HG02763 (cell line): ENCODE measurements around the gene ZNF467.

Experiments
- ATAC-seq: cut with Tn5 transposase; IDR thresholded peaks from one replicate; pipeline ENCODE4 v1.9.1; 2021; ENCODE audit warnings: mild to moderate bottlenecking, moderate library complexity; ENCODE audit not compliant: unreplicated experiment

ZNF467 gene, protein sequence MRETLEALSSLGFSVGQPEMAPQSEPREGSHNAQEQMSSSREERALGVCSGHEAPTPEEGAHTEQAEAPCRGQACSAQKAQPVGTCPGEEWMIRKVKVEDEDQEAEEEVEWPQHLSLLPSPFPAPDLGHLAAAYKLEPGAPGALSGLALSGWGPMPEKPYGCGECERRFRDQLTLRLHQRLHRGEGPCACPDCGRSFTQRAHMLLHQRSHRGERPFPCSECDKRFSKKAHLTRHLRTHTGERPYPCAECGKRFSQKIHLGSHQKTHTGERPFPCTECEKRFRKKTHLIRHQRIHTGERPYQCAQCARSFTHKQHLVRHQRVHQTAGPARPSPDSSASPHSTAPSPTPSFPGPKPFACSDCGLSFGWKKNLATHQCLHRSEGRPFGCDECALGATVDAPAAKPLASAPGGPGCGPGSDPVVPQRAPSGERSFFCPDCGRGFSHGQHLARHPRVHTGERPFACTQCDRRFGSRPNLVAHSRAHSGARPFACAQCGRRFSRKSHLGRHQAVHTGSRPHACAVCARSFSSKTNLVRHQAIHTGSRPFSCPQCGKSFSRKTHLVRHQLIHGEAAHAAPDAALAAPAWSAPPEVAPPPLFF

DNA sequence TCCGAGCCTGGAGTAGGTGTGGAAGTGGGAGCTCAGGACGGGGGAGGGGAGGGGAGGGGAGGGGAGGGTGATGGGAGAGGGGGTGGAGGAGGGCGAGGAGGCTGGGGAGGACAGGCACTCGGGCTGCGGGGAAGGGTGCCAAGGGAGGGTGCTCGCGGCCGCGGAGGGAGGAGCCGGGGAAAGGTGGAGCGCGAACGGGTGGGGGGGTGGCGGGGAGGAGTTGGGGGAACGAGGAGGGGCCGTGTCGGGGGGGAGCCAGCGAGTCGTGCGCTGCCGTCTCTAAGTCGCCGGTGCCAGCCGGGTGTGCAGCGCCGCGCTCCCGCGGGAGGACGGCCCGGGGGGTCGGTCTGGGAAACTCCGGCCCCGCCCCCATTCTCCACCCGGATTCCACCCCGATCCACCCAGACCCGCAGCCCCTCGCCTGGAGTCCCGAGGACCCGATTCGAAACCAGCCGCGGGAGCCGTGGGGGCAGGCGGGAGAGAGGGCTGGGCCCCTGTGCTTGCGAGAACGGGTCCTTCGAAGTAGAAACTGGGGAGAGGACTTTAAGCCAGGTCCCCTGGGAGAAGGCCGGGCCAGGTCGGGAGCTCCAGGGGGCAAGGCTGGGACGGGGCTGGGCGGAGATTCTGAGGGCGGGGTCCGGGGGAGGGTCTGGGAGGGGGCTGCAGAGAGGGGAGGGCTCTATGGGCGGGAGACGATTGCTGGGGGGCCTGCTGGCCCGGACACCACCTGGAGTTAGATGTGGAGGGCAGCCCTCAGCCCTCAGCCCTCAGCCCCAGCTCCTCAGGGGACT lies at the start of gene ZNF467:
Gene ZNF467 (minus strand): TSS at position 143 of the 791 bp plus-strand sequence. CDS start 2,556 bp downstream, outside the sequence.
- ATAC-seq: no peak

DNA sequence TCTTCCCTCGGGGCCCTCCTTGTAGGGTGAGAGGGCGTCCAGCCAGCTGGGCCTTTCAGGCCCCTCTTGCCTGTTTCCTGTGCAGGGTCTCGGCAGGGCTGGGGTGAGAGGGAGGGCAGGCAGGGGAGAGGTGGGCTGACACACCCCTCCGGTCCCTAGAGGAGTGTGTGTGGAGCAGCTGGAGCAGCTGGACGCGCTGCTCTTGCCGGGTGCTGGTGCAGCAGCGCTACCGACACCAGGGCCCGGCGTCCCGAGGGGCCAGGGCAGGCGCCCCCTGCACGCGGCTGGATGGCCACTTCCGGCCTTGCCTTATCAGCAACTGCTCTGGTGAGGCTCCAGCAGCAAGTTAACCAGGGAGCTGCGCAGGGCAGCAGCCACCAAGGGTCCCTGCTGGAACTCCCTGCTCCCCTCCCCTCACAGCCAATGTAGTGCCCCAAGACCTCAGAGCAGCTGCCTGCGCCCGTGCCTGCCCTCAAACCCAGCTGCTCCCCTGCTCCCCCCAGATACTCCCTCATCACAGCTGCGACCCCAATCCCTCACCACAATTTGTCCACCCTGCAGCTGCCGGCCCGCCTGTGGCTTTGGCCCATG lies 49.1 kb upstream of the ZNF467 start:
- ATAC-seq: no peak

DNA sequence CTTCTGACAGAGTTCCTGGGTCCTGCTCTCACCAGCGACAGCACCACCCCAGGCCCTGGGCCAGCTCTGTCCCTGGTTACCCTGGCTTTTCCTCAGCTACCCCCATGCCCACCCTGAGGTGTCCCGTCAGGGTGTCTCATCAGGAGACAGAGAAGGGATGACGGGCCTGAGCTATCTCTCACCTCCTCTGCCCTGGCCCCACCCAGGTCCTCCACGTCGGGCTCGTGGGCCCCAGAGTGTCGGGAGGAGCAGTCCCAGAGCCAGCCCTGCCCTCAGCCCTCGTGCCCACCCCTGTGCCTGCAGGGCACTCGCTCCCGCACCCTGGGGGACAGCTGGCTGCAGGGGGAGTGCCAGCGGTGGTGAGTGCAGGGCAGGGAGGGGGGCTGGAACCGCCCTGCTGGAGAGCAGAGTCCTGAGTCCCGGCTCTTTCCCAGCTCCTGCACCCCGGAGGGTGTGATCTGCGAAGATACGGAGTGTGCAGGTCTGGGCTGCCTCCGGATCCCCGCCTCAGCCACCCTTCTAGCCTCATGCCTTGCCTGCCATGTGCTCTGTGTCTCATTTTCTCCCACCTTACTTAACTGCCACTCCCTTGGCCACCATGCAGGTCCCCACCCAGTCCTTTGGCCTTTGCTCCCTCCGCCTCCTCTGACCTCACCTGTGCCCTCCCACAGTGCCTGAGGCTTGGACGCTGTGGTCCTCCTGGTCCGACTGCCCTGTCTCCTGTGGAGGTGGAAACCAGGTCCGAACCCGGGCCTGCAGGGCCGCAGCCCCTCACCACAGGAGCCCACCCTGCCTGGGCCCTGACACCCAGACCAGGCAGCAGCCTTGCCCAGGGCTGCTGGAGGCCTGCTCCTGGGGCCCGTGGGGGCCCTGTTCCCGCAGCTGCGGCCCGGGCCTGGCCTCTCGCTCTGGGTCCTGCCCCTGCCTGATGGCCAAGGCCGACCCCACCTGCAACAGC lies 48.1 kb upstream of the ZNF467 start:
- no peak for ATAC-seq

DNA sequence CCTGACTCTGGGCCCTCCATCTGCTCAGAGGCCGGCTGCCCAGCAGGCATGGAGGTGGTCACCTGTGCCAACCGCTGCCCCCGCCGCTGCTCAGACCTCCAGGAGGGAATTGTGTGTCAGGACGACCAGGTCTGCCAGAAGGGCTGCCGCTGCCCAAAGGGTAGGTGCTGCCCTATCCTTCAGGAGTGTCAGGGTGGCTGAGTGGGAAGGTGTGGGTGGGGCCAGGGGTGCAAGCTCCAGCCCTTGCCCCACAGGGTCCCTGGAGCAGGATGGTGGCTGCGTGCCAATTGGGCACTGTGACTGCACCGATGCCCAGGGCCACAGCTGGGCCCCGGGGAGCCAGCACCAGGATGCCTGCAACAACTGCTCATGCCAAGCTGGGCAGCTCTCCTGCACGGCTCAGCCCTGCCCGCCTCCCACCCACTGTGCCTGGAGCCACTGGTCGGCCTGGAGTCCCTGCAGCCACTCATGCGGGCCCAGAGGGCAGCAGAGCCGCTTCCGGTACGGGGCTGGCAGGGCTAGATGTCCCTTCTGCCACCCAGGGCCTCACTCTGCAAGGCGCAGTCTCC lies 47.3 kb upstream of the ZNF467 start:
- no peak for ATAC-seq

DNA sequence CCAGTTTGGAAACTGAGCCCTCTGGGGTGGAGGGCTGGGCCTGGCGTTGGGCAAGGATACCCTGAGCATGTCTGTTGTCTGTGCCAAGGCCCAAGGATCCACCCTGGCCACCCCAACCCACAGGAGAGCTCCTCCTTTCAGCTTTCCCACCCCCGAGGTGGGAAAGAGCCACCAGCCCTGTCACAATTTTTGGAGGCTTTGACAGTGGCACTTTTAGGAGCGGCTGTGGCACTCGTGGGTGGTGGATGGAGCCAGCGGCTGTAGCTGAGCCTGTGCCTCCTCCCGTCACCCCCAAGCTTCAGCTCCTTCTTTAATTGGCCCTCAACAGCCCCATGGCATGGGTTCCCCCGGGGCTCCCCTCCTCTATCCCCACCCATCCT lies 46.6 kb upstream of the ZNF467 start:
- ATAC-seq: no peak

DNA sequence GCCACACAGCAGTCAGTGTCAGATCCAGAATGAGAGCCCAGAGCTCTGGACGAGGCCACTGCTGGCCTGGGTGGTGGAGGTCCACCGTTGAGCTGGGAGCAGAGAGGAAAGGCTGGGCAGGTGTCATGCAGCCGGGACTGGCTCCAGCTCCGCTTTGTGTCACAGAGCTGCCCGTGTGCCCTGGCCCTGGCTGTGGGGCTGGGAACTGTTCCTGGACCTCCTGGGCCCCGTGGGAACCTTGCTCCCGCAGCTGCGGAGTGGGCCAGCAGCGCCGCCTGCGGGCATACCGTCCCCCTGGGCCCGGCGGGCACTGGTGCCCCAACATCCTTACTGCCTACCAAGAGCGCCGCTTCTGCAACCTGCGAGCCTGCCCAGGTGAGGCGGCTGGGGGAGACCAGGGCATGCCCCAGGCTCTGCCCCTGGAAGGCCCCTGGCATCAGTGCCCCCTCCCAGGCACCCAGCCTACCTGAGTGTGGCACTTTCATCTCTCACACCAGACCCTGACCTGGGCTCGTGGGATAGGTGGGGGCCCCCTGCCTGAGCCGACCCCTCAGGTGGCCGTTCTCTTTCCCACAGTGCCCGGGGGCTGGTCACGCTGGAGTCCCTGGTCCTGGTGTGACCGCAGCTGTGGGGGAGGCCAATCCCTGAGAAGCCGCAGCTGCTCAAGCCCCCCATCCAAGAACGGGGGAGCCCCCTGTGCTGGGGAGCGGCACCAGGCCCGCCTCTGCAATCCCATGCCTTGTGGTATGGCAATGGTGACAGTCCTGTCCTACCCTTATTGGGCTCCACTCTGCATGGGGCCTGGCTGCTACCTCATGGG lies 46.0 kb upstream of the ZNF467 start:
- no peak for ATAC-seq

DNA sequence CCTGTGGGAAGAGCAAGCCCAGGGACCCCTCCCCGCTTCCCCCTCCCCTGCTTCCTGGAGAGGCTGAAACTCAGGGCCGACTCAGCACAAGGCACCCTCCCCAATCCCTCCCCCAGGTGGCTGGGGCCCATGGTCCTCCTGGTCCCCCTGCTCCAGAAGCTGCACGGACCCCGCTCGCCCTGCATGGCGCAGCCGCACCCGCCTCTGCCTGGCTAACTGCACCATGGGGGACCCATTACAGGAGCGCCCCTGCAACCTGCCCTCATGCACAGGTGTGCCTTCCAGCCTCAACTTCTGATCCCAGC lies 45.1 kb upstream of the ZNF467 start:
- no peak for ATAC-seq

DNA sequence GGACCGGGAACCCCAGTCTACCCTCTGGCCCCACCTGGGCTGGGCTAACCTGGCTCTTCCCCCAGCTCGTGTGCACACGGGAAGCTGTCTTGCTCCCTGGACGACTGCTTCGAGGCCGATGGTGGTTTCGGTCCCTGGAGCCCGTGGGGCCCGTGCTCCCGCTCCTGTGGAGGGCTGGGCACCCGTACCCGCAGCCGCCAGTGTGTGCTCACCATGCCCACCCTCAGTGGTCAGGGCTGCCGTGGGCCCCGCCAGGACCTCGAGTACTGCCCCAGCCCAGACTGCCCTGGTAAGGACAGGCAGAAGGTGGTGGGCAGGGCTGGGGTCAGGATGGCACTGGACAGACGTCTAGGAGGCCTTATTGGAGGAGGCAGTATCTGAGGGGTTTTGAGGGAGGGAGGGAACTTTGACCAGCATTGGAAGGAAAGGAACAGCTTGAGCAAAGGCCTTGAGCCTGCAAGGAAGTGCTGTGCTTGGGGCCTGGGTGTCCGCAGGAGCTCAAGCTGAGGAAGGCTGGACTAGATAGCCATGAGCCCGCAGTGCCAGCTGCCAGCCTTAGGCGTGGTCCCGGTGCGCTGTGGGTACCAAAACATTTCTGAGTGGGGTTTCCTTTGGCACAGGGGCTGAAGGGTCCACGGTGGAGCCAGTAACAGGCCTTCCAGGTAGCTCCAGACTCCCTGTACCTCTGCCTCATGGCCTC lies 44.6 kb upstream of the ZNF467 start:
- no peak for ATAC-seq

DNA sequence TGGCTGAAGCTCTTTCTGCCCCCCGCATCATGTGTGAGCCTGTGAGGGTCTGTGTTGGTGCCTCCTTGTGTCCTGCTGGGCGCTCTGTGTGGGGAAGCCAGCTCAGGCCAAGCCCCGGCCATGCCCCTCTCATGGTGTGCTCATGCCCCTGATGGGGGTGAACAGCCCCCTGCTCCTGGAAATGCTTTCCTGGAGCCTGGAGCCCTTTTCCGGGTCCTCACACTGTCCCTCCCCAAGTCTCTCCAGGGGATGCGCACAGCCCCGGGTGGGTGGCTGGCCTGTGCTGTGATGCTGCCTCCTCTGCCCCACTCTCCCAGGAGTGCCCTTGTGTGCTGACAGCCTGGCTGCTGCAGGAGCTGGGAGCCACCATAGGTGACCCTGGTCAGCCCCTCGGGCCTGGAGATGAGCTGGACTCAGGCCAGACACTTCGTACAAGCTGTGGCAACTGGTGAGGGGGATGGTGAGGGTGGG lies 43.9 kb upstream of the ZNF467 start:
- no peak for ATAC-seq

DNA sequence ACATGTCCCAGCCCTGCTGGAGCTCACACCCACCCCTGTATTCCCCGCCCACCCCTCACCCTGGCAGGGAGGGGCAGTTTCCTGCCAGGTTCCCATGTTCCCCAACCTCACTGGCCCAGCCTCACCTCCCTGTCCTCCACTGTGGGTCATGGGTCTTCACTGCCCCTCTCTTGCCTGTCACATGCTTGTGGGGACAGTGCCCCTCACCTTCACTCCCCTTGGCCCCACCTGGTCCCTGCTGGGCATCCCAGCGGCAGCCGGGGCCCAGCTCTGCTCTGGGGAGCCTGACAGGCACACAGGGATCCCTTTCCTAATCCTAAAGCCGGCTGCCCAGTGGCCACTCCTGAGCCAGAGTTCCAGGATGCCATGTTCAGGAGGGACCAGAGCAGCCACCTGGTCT lies 43.4 kb upstream of the ZNF467 start:
- no peak for ATAC-seq

DNA sequence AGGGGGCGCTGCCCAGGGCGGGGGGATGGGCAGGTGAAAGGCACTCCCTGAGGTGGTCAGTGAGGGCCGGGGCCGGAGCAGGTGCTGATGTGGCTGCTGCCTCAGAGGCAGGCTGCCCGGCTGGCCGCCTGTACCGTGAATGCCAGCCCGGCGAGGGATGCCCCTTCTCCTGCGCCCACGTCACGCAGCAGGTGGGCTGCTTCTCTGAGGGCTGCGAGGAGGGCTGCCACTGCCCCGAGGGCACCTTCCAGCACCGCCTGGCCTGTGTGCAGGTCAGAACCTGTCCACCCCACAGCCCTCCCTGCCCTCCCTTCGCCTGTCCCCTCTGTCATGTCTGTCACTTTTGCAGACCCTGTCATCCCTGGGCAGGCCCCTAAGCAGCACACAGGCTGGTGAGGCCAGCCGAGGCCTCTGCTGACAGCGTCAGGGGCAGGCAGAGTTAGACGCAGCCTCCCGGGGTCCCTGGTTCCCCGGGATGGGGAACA lies 42.9 kb upstream of the ZNF467 start:
- no peak for ATAC-seq

DNA sequence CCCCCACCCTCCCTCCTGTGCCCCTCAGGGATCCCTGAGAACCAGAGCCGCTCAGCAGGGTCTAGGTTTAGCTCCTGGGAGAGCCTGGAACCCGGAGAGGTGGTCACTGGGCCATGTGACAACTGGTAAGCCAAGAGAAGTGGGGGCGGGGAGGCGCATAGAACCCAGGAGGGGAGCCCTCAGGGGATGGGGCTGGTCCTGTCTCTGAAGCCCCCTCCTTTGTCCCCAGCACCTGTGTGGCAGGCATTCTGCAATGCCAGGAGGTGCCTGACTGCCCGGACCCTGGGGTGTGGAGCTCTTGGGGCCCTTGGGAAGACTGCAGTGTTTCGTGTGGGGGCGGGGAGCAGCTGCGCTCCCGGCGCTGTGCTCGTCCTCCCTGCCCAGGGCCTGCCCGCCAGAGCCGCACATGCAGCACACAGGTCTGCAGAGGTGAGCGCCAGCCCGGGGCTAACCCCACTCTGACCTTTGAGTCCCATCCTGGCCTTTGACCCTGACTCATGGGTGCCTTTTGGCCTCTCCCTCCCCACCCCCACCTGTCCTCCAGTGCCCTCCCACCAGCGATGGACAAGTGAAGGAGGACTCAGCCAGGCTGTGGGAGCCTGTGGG lies 42.4 kb upstream of the ZNF467 start:
- ATAC-seq: no peak

DNA sequence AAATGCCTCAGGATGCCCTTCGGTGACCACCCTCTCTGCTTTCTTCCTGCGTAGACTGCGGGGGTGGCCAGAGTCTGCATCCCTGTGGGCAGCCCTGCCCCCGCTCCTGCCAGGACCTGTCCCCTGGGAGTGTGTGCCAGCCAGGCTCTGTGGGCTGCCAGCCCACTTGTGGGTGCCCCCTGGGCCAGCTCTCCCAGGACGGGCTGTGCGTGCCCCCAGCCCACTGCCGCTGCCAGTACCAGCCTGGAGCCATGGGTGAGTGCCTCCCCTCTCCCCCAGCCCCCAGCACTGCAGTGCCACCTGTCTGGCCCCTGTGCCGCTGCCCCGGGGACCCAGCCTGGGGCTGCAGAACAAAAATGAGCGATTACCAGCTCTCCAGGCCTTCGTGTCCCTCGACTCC lies 41.7 kb upstream of the ZNF467 start:
- no peak for ATAC-seq

DNA sequence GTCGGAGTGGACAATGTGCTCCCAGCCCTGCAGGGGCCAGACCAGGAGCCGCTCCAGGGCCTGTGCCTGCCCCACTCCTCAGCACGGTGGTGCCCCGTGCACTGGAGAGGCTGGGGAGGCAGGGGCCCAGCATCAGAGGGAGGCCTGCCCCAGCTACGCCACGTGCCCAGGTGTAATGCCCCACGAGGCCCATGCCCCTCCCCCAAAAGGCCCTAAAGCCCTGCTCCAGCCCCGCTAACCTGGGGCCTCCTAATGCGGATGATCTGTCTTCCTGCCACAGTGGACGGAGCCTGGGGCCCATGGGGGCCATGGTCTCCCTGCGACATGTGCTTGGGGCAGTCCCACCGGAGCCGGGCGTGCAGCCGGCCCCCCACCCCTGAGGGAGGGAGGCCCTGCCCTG lies 41.1 kb upstream of the ZNF467 start:
- no peak for ATAC-seq

DNA sequence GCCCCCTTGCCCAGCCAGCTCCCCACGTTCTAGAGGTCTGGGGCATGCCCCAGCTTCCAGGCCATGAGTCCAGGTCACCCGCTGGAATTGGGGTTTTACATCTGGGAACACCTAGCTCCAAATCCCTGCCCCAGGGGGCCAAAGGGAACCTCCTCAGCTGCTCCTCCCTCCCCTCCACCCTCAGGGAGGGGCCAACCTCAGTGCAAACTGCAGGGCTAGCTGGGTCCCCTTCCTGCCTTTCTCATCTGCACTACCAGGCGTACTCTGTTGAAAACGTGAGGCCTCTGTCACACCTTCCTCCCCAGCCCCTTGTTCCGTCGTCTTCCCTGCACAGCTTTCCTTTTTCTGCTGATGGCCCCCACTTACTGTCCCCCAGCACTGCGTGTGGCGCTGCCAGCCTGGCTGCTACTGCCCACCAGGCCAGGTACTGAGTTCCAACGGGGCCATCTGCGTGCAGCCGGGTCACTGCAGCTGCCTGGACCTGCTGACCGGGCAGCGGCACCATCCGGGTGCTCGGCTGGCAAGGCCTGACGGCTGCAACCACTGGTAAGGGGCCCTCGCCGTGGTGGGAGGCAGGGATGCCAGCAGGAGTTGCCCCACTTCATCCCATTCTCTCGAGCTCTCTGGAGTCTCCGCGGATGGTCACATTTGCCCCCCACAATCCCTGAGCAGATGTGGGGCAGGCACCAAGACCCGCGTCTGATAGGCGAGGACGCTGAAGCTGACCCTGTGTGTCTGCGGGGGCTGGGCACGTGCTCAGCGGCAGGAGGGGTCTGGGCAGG lies 40.1 kb upstream of the ZNF467 start:
- no peak for ATAC-seq

DNA sequence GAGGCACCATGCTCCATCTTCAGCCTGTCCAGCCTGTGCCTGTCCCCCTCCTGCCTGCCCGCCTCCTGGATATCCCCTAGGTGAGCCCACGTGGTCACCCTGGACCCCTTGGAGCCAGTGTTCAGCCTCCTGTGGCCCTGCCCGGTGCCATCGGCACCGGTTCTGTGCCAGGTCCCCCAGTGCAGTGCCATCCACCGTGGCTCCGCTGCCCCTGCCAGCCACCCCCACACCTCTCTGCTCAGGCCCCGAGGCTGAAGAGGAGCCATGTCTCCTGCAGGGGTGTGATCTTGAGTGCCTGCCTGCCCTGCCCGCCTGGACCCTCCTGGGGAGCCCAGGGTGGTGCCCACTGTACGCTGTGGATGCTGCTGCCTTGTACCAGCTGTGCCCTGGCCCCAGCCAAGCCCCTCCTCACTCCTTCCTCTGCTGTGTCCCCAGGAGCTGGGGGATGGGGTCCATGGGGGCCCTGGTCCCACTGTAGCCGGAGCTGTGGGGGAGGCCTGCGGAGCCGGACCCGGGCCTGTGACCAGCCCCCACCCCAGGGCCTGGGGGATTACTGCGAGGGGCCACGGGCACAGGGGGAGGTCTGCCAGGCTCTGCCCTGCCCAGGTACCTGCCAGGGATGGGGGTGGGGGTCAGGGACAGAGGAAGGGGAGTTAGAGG lies 38.6 kb upstream of the ZNF467 start:
- ATAC-seq: no peak

DNA sequence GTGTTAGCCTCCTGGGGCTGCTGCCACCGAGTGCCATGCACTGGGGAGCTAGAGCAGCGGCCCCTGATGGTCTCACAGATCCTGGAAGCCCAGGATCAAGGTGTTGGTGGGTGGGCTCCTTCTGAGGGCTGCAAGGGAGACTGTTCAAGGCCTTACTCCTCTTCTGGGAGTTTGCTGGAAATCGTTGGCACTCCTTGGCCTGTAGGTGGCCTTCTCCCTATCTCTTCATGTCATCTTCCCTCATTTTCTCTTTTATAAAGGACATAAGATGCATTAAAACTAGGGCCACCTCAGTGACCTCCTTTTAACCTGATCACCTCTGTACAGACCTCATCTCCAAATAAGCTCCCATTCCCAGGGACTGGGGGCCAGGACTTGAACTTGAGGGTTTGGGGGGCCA lies 37.8 kb upstream of the ZNF467 start:
- ATAC-seq: no peak
